DMS53 (cell line): Measurements from ENCODE around the gene TJP2.

Experiments
- DNase-seq: peaks from one replicate; lab custom pipeline; 2025; lab: John Stamatoyannopoulos, UW

TJP2 gene

DNA sequence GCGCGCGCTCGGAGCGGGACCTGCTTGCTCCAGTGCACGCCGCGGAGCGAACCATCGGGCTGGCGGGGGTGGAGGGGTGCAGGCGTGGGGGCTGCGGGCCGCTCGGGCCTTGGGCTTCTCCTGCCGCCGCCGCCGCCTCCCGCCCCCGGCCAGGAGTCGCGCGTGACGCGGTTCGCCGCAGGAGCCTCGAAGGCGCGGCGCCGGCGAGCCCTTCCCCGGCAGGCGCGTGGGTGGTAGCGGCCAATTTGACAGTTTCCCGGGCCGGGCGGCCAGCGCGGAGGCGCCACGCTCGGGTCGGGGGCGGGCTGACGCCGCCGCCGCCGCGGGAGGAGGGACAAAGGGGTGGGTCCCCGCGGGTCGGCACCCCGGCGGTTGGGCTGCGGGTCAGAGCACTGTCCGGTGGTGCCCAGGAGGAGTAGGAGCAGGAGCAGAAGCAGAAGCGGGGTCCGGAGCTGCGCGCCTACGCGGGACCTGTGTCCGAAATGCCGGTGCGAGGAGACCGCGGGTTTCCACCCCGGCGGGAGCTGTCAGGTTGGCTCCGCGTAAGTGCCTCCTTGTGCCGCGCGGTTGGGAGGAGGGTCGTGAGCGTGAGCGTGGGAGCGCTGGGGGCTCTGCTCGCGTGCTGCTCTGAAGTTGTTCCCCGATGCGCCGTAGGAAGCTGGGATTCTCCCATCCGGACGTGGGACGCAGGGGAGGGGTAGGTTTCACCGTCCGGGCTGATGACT is at the start of gene TJP2:
TSS of gene TJP2 (plus strand) at position 387 of the 725 bp plus-strand sequence. CDS start at position 483, 96 bp downstream.
- no peak for DNase-seq

DNA sequence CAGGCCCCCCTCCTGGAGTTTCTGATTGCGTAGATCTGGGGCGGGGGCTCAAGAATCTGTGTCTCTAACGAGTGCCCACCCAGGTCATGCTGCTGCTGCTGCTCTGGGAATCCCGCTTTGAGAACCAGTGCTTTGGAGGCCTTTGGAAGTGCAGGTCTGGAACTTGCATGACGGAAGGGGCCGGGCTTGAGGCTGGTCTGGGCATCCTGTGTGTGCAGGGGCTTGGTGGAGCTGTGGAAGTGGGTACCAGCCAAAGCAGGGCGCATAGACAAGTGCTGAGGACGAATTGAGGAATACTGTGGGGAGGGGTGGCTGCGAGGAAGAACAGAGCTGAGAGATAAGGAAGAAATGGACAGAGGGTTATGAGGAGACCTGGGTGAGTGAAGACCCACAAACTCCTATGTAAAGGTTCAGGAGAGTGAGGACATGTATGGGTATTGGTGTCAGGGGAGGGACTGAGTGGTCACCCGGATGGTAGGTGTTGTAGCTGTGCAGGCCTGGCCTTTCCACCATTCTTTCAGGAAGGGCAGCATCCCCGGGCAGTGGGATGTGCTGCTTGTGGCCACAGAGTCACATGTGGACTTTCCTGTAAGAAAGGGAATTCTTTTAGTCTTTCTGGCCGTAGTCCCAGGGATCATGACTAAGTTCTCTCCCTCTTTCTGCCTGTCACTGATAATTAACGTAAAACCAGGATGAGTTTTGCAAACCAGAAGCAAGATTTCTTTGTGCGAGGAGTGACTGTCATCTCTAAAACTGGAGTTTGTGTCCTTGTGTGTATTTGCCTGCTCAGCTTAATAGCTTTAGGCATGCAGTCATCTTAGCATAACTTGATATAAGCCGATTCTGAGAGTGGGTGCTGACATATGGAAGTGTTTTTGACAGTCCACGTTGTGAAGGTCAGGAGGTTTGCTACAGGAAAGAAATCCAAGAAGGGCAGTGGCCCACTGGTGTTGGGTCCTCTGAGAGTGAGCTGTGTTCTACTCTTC is 43.3 kb upstream of the TJP2 start:
- DNase-seq: no peak

DNA sequence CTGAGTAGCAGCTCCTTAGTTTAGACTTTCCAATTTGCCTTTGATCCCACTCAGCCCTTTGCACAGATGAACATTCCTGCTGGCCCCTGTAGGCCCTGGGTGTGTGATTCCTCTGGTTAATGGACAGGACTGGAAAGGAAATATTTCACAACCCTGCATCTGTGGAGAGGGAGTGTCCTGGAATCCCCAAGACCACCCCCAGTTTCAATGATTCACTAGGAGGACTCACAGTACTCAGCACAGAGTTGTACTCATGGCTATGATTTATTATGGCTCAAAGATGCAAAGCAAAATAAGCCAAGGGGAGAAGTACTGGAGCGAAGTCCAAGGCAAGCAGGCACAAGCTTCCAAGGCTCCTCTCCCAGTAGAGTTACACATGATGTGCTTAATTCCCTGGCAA is 42.4 kb upstream of the TJP2 start:
- DNase-seq: no peak

DNA sequence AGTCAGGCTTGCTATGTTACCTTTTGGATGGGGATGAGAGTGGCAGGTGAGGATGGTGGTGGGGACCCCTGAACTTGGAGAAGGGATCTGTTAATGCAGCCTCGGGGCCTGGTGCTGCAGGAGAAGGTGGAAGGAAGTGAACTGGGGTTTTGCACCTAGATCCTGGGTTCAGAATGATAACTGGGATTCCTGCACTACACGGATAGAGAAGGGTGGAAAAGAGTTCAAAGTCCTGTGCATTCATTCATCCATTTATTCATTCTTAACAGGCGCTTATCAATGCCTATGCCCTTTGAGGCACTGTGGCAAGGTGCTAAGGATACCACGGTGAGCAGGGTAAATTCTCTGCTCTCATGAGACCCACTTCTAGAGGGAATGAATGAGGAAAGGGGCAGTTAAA is 41.7 kb upstream of the TJP2 start:
- no peak for DNase-seq

DNA sequence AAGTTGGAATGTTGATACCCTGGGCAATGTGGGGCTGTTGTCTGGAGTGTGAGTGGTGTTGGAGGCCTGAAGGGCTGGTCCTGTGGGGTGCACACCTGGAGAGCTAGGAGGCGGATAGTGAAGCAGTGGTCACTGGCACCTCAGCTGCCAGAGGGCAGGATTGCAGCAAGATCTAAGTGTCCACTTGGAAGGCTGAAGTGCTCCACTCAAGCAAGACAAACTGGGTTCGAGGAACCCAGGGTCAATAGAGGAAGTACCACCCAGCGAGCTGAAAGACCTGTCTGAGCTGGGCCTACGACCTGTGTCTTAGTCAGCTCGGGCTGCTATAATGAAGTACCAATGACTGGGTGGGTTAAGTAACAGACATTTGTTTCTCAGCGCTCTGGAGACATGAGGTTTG is 39.7 kb upstream of the TJP2 start:
- DNase-seq: peak; percentile 80

DNA sequence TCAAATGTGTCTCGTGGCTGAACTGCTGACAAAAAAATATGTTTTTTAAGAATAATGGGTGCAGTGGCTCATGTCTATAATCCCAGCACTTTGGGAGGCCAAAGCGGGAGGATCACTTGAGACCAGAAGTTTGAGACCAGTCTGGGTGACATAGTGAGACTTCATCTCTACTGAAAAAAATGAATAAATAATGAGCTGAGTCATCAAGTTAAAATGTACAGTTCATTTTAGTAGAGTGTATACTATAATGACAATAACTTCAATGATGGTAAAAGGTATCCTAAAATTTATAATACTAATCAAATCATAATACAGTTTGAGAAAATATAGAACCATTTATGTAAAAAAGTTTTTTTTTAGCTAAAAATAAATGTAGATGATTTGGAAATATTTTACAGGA is 37.9 kb upstream of the TJP2 start:
- DNase-seq: no peak

DNA sequence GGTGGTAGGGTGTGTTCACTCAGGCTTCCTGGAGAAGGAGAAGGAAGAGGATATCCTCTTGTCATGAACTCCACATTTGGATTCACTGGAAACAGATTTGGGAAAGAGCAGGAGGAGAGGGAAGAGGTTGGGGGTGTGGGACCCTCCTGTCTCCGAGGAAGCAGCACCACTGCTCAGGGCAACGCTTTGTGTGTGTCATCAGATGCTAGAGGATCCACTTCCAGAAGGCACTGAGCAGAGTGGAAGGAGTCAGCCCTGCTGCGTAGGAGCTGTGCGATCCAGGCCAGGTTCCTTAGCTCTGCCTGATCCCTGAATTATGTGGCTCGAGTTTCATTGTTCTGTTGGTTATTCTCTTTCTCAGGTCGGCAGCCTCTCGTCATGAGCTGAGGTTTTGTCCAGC is 37.3 kb upstream of the TJP2 start:
- DNase-seq: no peak

DNA sequence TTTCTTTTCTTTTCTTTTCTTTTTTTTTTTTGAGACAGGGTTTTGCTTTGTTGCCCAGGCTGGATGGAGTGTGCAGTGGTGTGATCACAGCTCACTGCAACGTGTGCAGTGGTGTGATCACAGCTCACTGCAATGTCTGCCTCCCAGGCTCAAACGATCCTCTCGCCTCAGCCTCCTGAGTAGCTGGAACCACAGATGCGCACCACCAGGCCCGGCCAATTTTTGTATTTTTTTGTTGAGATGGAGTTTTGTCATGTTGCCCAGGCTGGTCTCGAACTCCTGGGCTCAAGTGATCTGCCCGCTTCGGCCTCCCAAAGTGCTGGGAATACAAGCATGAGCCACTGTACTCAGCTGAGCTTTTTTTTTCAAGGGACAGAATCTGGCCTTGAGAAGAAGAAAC is 36.8 kb upstream of the TJP2 start:
- DNase-seq: no peak

DNA sequence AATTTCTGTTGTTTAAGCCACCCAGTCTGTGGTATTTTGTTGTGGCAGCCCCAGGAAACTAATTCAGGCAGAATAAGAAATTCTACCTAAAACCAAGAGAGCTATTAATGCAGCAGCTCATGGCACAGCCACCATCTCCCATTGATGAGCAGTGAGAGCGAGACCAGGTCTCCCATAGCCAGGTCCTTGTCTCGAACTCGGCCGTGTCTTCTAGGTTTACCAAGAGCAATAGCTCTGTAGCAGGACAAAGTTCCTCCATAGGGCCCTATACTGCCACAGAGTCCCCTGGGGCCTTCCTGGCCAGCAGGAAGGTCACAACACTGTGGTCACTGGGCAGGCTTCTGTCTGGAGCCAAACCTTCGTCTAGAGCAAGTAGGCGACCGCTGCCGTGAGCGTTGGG is 34.5 kb upstream of the TJP2 start:
- no peak for DNase-seq

DNA sequence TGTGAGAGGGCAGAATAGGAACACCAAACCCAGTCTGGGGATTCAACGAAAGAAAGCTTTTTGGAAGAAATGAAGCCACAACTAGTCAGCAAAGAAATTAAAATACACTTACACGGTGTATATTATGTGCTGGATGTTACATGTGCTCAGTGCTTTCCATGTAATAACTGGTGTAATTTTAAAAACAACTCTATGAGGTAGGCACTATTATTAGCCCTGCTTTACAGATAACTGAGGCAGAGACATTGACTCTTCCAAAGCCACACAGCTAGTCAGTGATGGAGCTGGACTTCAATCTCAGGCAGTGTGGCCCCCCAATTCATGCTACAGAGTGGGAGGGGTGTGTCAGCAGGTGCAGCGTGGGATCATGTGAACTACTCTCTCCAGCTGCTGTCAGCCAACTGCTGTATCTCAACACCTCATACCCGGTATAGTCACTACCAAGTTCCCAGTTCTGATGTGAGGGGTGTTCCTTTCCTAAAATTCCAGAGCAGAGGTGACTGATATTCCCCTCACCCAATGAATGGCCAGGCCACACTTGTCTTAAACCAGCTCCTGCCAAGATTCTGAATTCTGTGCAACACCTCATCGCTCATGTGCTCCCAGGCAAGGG is 33.8 kb upstream of the TJP2 start:
- DNase-seq: no peak

DNA sequence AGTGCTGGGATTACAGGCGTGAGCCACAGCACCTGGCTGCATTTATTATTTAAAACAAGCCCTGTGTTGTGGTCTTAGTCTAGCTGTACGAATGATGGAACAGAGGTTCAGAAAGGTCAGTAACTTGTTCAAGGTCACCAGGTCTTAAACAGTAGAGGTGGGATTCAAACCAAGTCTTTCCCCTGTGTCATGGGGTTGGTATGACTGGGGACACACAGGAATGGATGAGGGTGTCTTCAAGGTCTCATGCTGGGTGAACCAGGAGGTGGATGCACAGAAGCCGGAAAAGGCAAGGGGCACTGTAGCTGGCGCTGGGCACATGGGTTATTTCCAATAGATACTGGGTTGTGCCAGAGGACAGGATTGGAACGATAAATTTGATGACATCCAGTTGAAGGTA is 32.2 kb upstream of the TJP2 start:
- no peak for DNase-seq

DNA sequence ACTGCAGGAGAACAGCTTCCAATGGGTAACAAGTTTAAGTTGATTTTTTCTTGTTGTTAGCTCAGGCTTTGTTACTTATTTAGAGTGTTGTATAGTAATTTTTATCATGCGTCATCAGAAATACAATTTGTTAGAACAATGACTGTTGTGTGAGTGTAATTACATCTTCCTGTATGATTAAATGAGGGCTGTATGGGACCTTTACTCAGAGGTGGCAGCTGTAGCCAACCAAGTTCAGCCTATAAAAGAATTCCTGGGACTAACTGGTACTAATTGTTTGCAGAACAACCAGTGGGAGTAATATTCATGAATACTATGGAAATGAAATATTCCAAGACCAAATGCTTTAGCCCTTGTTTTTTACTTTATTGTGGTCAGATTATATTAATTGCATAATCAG is 30.8 kb upstream of the TJP2 start:
- DNase-seq: no peak

DNA sequence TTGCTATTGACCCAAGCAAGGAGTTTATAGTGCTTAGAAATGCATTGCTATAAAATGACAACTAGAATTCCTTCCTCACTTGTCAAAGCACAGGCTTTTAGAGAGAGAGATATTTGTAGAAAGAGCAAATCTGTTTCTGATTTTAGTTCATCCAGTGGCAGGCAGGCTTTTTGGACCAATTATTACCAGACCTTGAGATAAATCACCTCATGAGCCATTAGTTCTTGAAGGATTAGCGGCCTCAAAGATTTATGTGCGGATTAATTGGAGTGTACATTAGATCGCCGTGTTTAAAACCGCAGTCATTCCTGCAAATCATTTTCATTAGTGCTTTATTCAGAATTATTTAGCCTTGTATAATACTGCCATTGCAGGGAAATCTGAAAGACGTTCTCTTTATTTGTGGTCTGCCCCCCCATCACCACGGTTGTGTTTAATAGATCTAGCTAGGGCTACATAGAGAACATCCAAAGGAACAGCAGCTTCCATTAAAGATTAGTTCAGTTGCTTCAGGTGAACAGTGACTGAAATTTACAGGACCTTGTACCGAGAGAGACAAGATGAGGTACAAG is 28.8 kb upstream of the TJP2 start:
- no peak for DNase-seq

DNA sequence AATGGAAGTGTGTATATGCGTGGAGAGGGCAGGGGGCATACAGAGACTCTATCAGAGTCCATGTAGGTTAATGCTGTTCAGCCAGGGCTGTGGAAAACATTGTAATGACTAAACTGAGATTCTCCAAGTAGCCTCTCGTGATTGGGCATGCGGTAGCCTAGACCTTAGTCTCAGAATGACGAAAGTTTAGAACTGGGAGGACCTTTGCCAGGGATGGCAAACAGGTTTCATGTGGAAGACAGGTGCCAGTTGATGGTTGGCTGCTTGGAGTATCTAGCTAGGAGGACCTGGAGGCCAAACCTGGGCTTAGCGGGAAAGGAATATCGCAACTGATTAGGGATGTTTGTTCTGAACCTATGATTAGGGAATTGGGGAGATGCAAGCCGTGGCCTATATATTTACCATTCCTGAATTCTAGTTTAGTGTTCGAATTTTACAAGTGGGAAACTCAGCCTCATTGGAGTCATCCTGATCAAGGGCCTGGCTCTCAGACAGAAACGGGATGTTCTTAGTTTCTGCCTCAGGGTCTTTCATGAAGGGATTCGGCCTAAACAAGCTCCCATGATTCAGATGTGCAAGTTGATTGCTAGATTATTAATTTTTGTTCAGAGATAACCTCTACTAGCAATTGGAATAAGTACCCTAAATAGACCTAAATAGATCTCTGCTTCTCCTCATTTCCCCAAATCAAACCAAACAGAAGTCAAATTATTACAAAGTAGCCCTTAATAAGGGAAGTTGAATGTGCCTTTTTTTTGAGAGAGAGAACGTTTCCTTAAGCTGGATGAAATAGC is 26.8 kb upstream of the TJP2 start:
- no peak for DNase-seq

DNA sequence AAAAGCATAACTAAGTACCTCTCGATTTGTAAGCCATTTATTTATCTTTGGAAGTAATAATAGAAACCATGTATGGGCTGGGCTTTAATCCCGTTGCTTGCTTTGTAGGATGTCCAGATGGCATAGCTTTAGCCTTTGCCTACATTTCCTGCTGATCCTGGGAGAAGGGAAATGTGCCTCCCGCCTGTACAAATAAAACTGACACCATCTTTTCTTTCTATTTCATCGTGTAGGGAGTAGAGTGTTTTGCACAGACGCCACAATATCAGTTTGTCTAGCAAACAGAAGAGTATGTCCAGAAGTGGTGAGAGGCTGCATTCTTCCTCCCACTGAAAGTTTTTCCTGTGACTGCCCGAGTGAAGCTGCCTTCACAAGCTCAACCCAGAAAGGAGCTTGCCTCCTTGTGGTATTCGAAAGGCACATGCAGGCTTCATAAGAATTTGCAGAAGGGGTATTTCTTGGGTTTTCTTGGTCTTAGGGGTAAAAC is 24.7 kb upstream of the TJP2 start:
- peak; percentile 78 for DNase-seq

DNA sequence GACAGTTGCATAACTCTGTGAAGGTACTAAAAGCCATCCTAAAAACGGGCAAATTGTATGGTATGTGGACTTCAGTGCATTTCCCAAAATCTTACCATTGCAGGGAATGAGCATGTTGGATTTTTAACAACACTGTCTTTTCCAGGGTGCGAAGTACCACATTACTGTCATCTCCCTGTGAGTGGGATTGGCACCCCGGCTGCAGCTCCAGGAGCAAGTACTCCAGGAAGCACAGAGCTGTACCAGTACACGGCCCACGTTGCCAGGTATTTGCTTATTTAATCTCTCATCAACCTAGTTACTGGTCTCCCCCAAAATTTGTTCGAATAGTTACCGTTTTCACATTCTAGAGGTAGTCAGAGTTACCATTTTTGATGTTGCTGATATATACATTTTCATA is 22.6 kb upstream of the TJP2 start:
- DNase-seq: no peak

DNA sequence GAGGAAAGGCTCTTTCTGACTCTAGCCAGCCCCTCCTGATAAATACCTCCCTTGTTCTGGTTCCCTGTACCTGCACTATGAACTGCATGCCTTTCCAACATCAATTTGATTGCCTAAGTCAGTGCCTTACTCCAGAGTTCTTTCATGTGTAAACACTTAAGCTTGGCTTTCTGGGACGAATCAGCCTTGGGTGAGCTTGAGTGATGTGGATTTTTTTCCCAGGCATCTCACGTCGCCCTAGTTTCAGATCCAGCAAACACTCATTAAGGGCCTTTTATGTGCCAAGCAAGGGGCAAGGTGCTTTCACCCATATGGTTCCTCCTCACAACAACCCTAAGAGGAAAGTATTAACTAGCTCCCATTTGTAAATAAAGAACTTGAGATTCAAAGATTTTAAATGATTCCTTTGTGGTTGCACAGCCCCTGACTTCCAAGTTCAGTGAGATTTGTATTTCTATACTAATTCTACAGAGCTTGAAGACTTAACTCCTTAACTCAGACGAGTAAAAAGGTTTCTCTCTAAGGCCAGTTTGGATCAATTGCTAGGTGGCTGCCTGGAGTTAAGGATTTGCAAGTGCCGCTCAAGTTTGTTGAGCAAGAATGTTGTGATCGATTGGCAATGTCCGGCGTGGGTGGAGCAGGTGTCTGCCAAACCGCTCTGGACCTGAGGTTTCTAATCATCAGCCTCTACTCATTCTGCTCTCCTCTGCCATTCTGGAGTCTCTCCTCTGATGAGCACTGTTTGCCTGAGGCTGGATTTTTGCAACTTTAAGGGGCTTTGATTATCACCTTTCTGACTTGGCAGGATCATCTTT is 20.2 kb upstream of the TJP2 start:
- DNase-seq: no peak

DNA sequence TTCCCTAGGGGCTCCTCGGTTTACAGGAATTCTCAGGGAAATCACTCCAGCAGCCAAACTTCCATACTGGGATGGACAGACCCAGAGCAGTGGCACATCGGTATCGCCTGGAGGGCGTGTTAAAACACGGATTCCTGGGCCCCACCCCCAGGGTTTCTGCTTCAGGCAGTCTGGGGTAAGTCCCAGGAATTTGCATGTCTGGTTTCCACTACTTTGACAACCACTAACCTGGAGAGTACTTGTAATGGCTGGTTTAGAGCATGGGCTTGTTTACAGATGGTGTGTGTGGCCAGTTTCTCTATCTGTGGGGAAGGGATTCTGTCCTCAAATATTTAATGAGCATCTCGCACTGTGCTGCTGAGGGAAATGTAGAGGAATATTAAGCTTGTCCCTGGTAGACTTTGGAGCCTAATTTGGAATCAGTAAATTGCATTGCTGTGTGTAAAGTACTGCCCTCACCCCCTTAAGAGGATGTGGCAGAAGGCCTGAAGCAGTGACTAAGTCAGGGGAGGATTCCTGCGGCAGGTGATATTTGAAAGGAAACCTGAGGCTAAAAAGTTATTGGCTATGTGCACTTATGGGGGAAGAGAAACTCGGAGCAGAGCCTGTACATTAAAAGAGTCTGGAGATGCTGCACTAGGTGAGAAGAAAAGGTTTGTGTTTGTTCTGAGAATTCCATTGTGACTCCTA is 18.6 kb upstream of the TJP2 start:
- DNase-seq: peak; percentile 24

DNA sequence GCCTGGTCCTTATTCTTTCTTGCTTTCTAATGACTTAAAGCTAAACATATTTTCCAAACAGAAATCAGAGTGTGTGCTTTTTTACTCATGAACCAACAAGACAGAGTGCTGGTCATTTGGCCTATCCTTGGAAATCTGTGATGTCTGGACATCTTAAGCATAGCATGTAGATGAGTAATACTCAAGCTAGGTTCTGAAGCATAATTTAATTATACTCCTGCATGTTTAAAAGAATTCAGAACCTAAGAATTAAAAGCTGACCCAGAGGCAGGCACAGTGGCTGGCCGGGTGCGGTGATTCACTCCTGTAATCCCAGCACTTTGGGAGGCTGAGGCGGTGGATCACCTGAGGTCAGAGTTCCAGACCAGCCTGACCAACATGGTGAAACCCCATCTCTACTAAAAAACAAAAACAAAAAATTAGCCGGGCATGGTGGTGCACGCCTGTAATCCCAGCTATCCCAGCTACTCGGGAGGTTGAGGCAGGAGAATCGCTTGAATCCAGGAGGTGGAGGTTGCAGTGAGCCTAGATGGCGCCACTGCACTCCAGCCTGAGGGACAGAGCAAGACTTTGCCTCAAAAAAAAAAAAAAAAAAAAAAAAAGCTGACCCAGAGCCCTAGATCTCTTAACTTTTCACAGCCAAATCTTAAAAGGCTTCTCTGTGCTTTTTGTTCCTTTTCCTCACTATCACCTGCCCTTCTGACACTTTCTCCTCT is 16.2 kb upstream of the TJP2 start:
- DNase-seq: peak; percentile 7
